ENCODE data around the gene ZNF141. TPM values are rescaled to one million over a fixed set of nuclear protein-coding genes. Genes with fewer than 3 reads are reported as not detected.
A peak's percentile ranks its signal among the peaks of the same experiment; 100 is the strongest.

Gene ZNF141
- polyA plus RNA-seq, 3 donors, result 2.5 to 4.2 (median 2.7) TPM

DNA sequence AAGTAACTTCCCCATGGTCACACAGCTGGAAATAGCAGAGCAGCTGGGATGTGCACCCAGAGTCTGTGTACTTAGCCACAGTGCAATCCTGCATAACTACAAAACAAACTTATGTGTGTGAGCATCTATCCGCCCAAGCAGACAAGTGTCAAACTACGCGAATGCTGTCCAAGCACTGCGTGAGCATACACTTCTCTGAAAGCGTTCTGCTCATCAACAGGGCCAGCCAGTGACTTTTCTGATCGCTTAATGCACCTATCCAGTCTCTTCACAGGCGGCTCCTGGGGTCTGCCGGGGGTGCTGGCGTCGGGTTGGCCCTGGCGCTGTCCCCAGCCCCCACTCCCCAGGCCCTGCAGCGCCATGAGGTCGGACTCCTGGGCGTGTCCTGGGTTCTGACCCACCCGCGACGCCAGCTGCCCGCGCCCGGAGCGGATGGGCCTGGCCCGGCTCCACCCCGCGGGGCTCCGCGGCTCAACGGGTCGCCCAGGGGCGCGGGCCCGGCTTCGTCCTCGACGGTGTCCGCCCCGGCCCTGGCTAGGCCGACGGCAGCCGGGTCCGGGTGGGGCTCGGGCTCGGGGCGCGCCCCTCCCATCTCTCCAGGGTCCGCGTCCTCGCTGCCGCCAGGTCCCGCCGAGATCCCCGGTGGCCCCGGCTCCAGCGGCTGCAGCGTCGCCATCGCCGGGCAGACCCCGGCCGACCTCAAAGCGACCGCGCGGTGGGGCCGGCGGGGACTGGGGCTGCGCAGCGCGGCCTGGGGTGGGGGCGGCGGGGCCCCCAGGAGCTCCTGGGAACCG lies 1.3 kb upstream of the ZNF141 start:
- Histone ChIP-seq H3K27ac (ENCODE audit: low read depth in 1 of 2, low read length in 2 of 2) (peak overlapping the region in 1 of 2 donors; percentile 95), H4K20me1 (ENCODE audit: insufficient read depth, low read length) (no peaks in the 10 kb centered on the region), H3K4me1 (ENCODE audit: control insufficient read depth in 1 of 2, insufficient read depth in 2 of 2, low read length in 2 of 2) (peaks cover 14 to 26% of the 10 kb centered on the region in 2 donors), H3K9ac (ENCODE audit: insufficient read depth, low read length, poor library complexity, severe bottlenecking) (peak overlapping the region; percentile 86), H3K9me3 (replicated peaks in 1 of 2; ENCODE audit: control insufficient read depth in 1 of 2, insufficient read depth in 1 of 2, low read length in 2 of 2) (peaks cover 29 to 42% of the 10 kb centered on the region in 2 donors), H3K4me3 (replicated peaks in 1 of 3; ENCODE audit: low read depth in 2 of 3, low read length in 3 of 3) (peak overlapping the region; percentile 63 to 93 (median 76)), H3K36me3 (replicated peaks in 1 of 2; ENCODE audit: control insufficient read depth in 1 of 2, insufficient read depth in 2 of 2, low read length in 2 of 2) (peaks cover 0 to 23% of the 10 kb centered on the region in 2 donors), H3K27me3 (ENCODE audit: control insufficient read depth in 2 of 2, insufficient read depth in 2 of 2, low read length in 2 of 2) (peaks cover 0 to 3% of the 10 kb centered on the region in 2 donors), H3K79me2 (ENCODE audit: insufficient read depth, low read length) (peaks cover 36% of the 10 kb centered on the region), H3K4me2 (replicated peaks; ENCODE audit: extremely low read depth, low read length, poor library complexity, severe bottlenecking) (peak overlapping the region; percentile 87), H2AFZ (ENCODE audit: insufficient read depth, low read depth, low read length, poor library complexity, severe bottlenecking) (peak overlapping the region; percentile 90)
- TF ChIP-seq, protein P1, sequence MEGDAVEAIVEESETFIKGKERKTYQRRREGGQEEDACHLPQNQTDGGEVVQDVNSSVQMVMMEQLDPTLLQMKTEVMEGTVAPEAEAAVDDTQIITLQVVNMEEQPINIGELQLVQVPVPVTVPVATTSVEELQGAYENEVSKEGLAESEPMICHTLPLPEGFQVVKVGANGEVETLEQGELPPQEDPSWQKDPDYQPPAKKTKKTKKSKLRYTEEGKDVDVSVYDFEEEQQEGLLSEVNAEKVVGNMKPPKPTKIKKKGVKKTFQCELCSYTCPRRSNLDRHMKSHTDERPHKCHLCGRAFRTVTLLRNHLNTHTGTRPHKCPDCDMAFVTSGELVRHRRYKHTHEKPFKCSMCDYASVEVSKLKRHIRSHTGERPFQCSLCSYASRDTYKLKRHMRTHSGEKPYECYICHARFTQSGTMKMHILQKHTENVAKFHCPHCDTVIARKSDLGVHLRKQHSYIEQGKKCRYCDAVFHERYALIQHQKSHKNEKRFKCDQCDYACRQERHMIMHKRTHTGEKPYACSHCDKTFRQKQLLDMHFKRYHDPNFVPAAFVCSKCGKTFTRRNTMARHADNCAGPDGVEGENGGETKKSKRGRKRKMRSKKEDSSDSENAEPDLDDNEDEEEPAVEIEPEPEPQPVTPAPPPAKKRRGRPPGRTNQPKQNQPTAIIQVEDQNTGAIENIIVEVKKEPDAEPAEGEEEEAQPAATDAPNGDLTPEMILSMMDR (IDR thresholded peaks at IDR 0.05), result no peak
- Mint-ChIP-seq H3K9me3 (peaks cover 26 to 66% (median 47%) of the 10 kb centered on the region in 7 donors), H3K4me3 (peak overlapping the region; percentile 59 to 99), H3K27me3 (ENCODE audit: low read depth in 3 of 3) (peaks cover 2 to 4% (median 4%) of the 10 kb centered on the region in 3 donors), H3K27ac (no peak overlapping the region), H3K4me1 (peaks cover 20% of the 10 kb centered on the region), H3K36me3 (peaks cover 19 to 23% of the 10 kb centered on the region in 2 donors)
- intact Hi-C loops (cut with micrococcal nuclease), result loop anchor here (5.0 to 10.0 kb wide), 4 partner anchors 136 to 349 kb away; partner anchors contain the start of genes SLC49A3 (in 1 of the 2) and ZNF718 (in 1 of the 2)
- no peak for DNase-seq
- WGBS (ENCODE audit: insufficient coverage), result 10% methylated on average over 71 of the region's 71 CpGs

DNA sequence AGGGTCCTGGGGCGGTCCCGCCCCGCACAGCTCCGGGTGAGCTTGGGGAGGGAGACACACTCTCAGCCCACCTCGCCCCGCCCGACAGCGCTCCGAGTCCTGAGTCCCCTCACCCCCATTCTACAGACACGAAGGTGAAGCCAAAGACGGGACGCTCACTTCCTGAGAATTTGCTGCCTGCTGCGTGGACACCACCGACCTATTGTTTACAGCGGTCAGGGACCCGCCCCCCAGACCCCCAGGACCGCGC lies 796 bp upstream of the ZNF141 start:
- intact Hi-C loops (cut with micrococcal nuclease), result loop anchor here (5.0 to 10.0 kb wide), 4 partner anchors 135 to 348 kb away; partner anchors contain the start of genes SLC49A3 (in 1 of the 2) and ZNF718 (in 1 of the 2)
- DNase-seq, result no peak

More for the DNA sequence above, 796 bp upstream of the ZNF141 start:
- H3K4me3 ChIP-seq (replicated peaks in 1 of 3; ENCODE audit: low read depth in 2 of 3, low read length in 3 of 3), result peak overlapping the region; percentile 63 to 93 (median 76)
- peaks cover 14 to 26% of the 10 kb centered on the region in 2 donors for H3K4me1 ChIP-seq (ENCODE audit: control insufficient read depth in 1 of 2, insufficient read depth in 2 of 2, low read length in 2 of 2)
- Mint-ChIP-seq H3K27me3 (ENCODE audit: low read depth in 3 of 3) (peaks cover 2 to 4% (median 4%) of the 10 kb centered on the region in 3 donors), H3K4me3 (peak overlapping the region; percentile 99), H3K9me3 (peaks cover 26 to 67% (median 50%) of the 10 kb centered on the region in 7 donors), H3K27ac (peak overlapping the region; percentile 96 to 99 (median 97)), H3K36me3 (peaks cover 21 to 28% of the 10 kb centered on the region in 2 donors), H3K4me1 (peaks cover 20% of the 10 kb centered on the region)
- under 1% methylated on average over 15 of the region's 18 CpGs for WGBS (ENCODE audit: insufficient coverage)
- H3K9me3 ChIP-seq (replicated peaks in 1 of 2; ENCODE audit: control insufficient read depth in 1 of 2, insufficient read depth in 1 of 2, low read length in 2 of 2), result peaks cover 35 to 42% of the 10 kb centered on the region in 2 donors
- H3K4me2 ChIP-seq (replicated peaks; ENCODE audit: extremely low read depth, low read length, poor library complexity, severe bottlenecking), result peak overlapping the region; percentile 87
- H4K20me1 ChIP-seq (ENCODE audit: insufficient read depth, low read length), result no peaks in the 10 kb centered on the region
- peak overlapping the region; percentile 85 to 95 for H3K27ac ChIP-seq (ENCODE audit: low read depth in 1 of 2, low read length in 2 of 2)
- peaks cover 0 to 28% of the 10 kb centered on the region in 2 donors for H3K36me3 ChIP-seq (replicated peaks in 1 of 2; ENCODE audit: control insufficient read depth in 1 of 2, insufficient read depth in 2 of 2, low read length in 2 of 2)
- TF ChIP-seq, protein P1 (IDR thresholded peaks at IDR 0.05), result no peak
- H3K9ac ChIP-seq (ENCODE audit: insufficient read depth, low read length, poor library complexity, severe bottlenecking), result peak overlapping the region; percentile 86
- peak overlapping the region; percentile 90 for H2AFZ ChIP-seq (ENCODE audit: insufficient read depth, low read depth, low read length, poor library complexity, severe bottlenecking)
- peaks cover 0 to 3% of the 10 kb centered on the region in 2 donors for H3K27me3 ChIP-seq (ENCODE audit: control insufficient read depth in 2 of 2, insufficient read depth in 2 of 2, low read length in 2 of 2)
- H3K79me2 ChIP-seq (ENCODE audit: insufficient read depth, low read length), result peaks cover 41% of the 10 kb centered on the region

Measured in CD14-positive monocyte (primary cell).